GM18870 (cell line): ENCODE data around the gene SC5D.

Experiments
- ATAC-seq: cut with Tn5 transposase; IDR thresholded peaks from one replicate; pipeline ENCODE4 v1.9.1; 2021; ENCODE audit warnings: moderate library complexity; ENCODE audit not compliant: unreplicated experiment

The SC5D gene, protein sequence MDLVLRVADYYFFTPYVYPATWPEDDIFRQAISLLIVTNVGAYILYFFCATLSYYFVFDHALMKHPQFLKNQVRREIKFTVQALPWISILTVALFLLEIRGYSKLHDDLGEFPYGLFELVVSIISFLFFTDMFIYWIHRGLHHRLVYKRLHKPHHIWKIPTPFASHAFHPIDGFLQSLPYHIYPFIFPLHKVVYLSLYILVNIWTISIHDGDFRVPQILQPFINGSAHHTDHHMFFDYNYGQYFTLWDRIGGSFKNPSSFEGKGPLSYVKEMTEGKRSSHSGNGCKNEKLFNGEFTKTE

DNA sequence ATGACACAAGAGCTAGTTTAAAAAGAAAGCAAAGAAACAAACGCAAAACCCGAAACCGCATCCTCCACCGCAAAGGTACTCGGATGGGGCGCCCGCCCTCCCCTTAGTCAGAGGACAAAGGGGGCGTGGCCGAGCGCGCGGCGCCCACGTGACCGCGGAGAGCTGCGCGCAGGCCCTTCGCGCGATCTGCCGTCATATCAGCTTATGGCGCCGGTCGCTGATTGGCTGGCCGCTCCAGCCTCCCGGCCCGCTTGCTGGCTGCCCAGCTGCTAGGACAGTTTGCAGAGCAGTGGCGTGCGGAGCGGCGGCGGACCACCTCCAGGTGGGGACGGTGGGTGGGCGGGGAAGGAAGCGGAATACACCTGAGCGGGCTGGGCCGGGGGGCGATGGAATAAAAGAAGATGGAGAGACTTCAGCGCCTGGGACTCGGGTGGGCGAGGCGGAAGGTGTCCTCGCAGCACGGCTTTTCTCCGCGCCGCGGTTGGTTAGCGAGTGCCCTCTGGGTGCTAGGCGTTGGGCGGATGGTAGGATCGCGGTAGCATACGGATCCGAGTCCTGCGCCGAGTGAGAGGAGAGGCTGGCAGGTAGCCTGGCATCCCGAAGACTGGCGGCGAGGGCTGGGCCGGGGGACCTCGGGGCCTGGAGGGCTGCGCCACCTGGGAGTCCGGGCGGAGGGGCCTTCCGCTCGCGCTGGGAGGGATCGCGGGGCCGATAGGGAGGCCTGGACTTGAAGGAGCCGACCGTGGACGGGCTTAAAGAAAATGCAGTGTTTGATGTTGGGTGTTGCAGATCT, at the start of gene SC5D:
SC5D (plus strand) TSS at position 277 of the 793 bp plus-strand sequence. CDS start 10,605 bp downstream, outside the sequence.
- ATAC-seq, result peak; percentile 69

DNA sequence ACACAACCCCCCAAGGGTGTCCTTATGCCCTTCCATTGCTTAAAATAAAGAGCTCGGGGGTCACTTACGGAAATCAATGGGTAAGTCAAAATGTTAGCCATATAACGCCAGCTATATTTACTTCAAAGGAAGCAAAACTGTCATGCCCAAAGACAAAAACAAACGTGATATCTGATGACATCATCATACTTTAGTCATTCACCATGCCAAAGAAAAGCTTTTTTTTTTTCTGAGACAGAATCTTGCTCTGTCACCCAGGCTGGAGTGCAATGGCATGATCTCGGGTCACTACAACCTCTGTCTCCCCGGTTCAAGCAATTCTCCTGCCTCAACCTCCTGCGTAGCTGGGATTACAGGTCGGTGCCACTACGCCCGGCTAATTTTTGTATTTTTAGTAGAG, 47.7 kb upstream of the SC5D start:
- no peak for ATAC-seq

DNA sequence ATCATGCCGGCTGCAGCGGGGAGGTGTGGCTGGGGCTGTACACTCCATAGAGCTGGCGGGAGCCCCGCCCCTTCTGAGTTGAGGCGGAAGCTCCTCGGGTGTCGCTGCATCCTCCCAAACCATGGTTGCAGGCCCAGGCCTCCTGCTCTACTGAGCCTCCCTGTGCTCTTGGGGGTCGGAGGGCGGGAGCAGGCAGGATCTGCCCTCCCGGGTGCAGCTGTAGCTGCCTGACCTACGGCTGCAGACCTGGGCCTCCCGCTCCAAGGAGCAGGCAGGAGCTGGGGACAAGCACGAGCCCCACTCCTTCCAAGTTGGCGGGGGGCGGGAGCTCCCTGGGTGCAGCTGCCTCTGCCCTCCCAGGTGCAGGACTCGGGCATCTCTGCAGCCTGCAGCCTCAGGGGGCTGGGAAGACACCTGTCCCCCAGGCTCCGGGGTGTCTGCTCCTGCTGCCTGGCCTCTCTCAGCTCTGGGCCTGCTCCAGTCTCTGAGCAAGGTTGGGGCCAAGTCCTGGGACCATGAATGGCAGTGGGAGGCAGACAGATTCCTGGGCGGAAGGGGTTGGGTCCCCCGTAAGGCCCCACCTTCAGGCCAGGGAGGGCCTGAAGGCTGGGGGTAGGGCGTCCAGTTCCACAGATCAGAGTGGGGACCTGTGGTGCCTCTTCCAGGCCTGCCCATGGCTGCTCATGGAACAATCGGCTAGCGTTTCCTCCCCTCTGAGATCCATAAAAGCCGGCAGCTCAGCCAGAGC, 46.4 kb upstream of the SC5D start:
- ATAC-seq, result no peak

DNA sequence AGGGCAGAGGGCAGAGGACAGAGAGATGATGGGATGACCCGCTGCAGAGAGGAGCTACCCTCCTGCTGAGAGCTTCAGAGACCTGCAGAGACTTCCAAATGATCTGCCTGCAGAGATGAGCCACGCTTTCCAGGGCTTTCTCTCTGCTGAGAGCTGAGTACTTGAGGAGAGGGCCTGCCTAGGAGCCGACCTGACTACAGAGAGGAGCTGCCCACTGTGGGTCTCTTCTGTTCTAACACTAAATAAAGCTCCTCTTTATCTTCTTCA, 45.9 kb upstream of the SC5D start:
- no peak for ATAC-seq

DNA sequence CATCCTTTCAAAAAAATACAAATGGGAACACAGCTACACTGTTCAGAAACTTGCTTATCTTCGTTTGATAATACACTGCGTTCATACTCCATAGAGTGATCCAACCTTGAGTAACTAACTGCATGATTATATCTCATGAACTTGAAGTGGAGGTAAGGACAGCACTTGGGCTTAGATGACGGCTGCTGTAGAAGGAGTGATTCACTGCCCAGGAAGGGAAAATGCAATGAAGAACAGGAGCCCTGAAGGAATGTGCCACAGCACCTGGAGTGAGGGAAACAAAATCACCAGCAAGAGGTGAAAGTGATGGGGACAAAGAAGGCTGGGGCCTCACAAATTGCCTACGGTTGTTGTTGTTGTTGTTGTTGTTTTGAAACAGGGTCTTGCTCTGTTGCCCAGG, 44.1 kb upstream of the SC5D start:
- no peak for ATAC-seq

DNA sequence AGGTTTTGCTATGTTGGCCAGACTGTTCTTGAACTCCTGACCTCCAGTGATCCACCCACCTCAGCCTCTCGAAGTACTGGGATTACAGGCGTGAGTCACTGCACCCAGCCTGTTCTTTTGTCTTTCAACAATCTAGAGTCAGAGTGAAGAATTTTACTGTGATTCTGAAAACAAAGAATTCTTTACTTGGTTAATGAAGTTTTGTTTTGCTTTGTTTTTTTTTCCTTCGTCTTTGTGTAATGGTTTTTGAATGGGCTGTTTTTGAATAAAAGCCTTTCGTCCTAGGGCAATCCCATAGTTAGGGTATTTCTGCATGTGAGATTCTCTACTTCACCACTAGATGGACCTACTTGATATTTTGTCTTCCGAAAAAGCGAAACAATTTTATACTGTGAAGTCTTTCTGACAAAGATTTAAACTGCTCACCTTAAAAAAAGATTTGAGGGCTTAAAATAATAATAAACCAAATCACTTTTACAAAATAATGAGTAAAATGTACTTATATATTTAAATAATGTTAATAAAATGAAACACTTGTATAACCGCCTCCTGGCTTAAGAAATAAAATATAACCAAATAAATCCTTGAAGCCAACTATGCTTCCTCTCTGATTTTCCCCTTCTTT, 43.4 kb upstream of the SC5D start:
- ATAC-seq, result no peak

DNA sequence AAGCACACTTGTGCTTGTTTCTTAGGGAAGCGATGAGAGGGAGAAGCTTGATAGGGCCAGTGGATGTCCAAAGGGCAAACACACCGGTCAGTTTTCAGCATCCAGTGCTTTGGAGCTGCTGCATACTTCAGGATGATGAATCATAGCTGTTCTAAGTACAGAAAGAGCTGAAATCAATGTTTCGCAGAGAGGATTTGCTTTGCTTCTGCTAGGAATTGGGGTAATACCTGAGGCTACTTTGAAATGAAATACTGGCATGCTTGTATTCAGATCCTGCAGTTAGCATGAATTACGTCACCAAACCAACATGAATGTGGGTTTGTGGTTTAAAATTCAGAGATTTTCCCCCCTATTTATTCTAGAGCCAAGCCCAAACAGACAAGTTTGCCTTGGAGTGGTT, 41.7 kb upstream of the SC5D start:
- no peak for ATAC-seq

DNA sequence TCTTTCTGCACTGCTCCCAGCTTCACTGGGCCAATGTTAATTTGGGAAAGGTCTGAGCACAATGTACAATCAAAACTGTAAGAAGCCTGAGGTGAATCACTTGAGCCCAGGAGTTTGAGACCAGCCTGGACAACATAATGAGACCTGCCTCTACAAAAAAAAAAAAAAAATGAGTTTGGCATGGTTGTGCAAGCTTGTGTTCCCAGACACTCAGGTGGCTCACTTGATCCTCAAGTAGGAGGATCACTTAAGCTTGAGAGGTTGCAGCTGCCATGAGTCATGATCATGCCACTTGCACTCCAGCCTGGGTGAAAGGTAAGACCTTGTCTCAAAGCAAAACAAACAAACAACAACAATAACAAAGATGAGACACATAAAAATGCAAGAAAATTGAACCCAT, 38.6 kb upstream of the SC5D start:
- no peak for ATAC-seq

DNA sequence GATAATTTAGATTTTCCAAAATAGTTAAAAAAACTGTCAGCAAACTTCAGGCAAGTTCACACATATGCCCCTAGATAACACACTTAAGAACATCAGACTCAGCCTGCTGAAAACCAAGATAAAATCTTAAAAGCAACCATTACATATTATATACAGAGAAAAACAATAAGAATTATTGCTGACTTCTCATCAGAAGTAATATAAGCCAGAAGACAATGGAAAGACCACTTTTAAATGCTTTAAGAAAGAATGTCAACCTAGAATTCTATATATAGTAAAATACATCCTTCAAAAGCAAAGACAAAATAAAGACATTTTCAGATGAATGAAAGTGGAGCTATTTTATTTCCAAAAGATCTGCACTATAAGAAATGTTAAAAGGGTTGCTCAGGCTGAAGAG, 37.8 kb upstream of the SC5D start:
- no peak for ATAC-seq

DNA sequence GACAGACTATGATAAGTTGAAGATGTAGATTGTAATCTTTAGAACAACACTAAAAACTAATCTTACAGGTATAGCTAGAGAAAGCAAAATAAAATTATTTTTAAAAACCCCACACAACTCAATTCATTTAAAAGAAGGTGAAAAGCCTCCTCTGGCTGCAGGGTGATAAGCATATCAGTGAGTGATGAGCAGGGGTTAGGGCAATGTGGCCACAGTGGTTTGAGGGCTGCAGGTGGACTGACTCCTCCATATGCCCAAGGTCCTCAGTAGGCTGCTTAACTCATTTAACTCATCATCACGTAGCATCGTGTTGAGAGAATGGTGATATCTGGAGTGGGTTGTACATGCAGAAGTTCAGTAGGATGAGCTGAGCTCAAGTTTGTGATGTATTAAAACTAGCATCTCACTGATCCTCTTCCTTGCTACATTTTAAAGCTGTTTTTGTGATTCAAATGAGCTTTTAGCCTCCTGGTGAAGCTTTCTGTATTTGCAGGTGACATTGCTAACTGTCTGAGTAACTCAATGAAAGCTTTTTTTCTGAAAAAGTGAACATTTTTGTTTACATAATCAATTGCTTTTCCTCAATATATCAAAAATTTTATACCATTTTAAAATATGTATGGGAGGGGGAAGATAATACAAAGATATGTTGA, 37.0 kb upstream of the SC5D start:
- no peak for ATAC-seq

DNA sequence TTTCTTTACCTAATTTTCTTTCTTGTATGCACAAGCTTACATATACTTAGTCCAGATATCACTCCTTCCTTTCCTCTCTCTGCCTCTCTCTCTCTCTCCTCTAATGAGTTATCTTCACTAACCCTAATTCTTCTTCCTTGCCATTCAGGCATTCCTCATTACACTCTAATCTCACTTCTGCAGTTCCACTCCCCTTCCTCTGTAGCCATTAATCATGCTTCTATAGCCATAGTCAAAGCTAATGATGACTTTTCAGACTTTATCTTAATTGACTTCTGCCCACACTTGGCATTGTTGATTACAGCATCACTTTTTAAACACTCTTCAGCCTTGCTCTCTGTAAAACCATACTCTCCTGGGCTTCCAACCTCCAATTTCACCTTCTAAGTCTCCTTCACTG, 35.3 kb upstream of the SC5D start:
- ATAC-seq, result no peak

DNA sequence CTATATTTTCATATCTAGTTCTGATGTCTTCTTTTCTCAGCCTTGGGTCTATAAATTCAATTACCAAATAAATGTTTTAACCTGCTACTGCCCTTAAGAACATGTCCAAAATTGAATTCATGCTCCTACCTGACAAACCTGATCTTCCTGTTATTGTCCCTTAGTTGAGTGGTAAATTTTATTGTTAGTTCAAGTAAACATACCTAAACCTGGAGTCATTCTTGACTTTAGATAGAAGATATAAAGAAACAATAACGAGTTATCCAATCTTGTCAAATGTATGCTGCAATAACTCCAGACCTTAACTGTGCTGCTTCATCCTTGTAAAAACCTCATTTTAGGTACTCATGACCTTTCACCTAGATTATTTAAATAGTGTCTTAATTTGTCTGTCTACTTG, 34.6 kb upstream of the SC5D start:
- no peak for ATAC-seq

DNA sequence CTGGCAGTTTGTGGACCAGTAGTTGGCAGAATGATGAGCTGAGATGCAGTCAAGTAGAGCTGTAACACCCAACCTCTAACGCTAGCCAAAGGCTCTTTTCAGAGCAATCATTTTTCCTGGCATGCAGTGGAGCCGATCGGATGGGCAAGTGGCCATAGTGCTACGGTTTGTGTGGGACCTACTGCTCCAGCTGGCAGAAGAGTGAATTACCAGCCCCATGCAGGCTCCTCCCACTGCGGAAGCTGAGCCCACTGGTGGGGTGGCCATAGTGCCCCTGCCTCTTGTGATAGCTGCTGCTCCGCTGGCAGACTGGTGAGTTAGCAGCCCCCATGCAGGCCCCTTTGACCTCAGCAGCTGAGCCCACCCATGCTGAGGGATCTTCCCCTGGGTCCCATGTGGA, 27.0 kb upstream of the SC5D start:
- no peak for ATAC-seq

DNA sequence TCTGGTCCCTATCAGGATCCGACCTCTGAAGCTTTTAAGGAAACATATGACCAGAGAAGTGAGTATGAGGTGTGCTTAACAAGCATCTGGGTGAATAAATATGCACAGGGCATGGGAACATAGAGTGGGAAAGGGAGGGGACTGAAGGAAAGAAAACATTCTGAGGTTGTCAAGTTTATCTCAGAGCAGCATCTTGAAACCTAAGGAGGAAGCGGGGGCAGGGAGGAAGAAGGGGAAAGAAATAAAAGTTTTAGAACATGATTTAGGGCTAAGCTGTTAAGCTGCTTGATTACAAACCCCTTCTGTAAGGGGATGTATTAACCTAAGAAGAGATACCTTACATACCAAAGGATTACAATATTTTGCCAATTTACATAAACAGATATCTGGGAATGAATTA, 24.0 kb upstream of the SC5D start:
- no peak for ATAC-seq

DNA sequence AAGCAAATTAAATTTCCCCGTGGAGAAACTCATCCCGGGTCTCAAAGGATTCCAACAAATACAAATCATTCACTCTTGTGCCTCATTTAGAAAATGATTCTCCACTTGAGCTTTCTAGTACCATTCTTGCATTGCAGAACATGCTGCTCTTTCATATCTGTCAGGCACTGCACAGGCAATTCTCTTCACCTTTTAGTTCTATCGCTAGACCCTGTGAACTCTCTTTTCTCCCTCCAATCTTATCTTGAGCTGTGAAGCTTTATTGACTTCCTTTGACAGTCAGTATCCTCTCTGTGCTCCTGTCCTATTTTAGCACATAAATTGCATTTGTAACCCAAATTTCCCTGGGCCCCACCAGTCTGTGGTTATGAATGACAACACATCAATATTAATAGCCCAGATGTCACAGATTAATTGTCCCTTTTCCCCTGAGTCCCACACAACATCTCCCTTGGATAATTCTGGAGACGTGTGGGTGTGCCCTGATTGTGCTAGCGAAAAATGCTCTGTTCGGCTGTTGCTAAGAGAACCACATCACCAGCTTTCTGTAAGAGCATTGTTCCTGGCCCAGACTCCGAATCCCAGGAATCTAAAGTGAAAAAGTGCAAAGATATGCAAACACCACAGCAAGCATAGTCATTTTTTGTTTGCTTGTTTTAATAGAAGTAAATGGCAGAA, 22.4 kb upstream of the SC5D start:
- no peak for ATAC-seq

DNA sequence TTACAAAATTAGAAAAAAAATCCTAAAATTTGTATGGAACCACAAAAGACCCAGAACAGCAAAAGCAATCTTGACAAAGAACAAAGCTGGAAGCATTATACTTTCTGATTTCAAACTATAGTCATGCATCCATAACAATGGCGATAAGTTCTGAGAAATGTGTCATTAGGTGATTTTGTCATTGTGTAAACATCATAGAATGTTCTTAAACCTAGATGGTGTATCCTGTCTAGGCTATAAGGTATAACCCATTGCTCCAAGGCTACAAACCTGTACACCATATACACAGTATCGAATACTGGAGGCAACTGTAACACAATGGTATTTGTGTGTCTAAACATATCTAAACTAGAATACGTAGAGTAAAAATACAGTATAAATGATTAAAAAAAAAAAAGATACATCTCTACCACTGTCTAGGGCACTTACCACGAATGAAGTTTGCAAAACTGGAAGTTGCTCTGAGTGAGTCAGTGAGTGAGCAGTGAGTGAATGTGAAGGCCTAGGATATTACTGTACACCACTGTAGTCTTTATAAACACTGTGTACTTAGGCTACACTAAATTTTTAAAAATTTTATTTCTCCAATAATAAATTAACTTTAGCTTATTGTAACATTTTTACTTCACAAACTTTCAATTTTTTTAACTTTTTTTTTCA, 18.1 kb upstream of the SC5D start:
- ATAC-seq, result no peak

DNA sequence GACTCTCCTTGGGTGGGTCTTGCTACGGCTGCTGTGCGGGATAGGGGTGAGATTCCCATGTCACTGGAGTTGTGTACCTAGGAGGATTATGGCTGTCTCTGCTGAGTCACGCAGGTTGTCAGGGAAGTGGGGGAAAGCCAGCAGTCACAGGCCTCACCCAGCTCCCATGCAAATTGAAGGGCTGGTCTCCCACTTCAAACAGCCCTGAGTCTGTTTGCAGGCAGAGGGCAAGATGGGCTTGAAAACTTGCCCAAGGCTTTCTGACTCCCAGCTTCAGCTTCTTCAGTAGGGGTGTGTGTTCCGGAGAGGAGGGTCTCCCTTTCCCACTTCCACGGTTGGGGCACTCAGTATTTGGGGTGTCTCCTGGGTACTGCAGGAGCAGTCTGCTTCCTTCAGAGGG, 10.9 kb upstream of the SC5D start:
- no peak for ATAC-seq

DNA sequence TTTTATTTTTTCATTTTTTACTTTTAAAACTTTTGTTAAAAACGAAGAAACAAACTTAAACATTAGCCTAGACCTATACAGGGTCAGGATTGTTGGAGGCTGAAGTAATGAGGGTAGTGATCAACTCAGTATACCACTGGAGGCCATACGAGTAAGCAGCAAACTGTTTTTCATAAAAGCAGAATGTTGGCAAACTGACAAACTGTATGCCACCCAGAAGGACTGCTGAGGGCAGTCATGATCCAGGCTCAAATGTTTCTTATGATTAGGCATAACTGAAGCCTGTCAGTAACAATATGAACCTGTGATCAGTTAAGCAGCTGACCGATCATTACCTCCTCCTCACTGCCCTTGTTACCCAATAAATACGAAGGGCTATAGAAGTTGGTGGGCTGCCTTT, 10.2 kb upstream of the SC5D start:
- no peak for ATAC-seq

DNA sequence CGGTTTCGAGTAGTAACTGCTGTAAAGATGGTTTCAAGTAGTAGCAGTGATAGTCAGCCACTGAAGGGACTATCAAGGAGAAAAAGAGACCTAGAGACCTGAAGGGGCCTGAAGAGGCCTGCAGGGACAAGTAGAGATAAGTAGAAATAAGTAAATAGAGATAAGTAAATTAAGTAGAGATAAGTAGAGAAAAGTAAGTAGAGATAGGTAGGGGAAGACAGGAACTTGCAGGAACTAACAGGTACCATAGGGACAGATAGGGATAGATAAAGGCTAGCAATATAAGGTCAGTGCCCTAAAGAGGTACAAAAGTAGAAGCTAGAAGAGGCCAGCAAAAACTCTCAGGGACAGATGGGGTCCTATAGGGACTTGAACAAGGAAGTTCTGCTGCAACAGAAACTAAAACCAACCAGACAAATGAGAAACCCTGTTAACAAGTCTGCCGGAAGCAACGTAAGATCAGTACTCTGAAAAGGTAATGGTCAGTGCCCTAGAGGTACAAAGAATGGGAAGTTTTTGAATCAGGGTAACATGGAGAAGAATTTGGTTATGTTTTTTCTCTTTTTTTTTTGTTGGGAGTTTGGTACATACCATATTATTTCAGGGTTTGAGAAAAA, 9.6 kb upstream of the SC5D start:
- no peak for ATAC-seq

DNA sequence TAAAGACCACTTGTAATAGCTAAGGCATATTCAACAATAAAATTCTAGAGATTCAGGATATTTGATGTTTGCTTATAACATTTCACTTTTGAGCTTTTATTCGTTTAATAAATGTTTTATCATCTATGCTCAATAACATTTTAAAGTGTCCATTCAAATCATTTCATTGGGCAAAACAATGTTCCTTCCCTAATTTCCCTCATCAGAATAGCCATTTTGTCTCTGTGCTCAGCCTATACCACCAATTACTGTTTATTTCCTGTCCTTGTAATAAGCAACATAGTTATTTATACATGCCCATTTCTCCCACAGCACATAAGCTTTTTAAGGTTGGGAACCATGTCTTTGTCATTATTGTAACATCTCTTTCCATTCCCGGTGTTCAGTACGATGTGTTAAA, 1.3 kb upstream of the SC5D start:
- ATAC-seq, result no peak
